Measurements from ENCODE around the gene DNAJC25.

DNA sequence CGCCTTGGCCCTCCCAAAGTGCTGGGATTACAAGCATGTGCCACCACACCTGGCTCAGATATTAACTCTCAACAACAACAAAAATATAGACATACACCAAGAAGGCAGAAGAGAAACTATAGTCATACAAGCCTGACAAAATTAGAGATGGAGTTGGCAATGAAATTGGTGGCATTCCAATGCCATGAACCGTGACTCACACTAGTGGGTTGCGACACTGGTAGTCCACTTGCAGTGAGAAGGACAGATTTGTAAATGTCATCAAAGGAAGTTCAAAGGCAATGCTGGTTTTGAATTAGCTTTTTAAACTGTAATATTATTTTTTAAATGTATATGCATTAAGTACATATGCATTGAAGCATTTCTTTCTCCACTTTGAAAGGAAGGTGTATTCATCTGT is 8.5 kb upstream of the DNAJC25 start:
- TF ChIP-seq, protein P1, sequence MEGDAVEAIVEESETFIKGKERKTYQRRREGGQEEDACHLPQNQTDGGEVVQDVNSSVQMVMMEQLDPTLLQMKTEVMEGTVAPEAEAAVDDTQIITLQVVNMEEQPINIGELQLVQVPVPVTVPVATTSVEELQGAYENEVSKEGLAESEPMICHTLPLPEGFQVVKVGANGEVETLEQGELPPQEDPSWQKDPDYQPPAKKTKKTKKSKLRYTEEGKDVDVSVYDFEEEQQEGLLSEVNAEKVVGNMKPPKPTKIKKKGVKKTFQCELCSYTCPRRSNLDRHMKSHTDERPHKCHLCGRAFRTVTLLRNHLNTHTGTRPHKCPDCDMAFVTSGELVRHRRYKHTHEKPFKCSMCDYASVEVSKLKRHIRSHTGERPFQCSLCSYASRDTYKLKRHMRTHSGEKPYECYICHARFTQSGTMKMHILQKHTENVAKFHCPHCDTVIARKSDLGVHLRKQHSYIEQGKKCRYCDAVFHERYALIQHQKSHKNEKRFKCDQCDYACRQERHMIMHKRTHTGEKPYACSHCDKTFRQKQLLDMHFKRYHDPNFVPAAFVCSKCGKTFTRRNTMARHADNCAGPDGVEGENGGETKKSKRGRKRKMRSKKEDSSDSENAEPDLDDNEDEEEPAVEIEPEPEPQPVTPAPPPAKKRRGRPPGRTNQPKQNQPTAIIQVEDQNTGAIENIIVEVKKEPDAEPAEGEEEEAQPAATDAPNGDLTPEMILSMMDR (conservative IDR thresholded peaks at IDR 0.05 in 1 of 2, IDR thresholded peaks at IDR 0.05 in 1 of 2; ENCODE audit: low read depth in 1 of 2, low read length in 2 of 2): no peak
- TF ChIP-seq EZH2 (IDR thresholded peaks at IDR 0.05; ENCODE audit: low read length, missing control alignments): no peak
